Neural progenitor cell (in vitro differentiated cells): Measurements from ENCODE around the gene MACROD2. TPM values are rescaled to one million over a fixed set of nuclear protein-coding genes. Genes with fewer than 3 reads are reported as not detected.

Experiments
- DNase-seq: peaks from one replicate; pipeline ENCODE4 v3.0.0-alpha.2; 2016; ENCODE audit warnings: low spot score
- H2AFZ ChIP-seq: fragments of 200-600 bp; sonication (generic); replicated peaks from 2 replicates; pipeline ENCODE4 v1.6.1; 2016; ENCODE audit warnings: antibody characterized with exemption
- H3F3A ChIP-seq: fragments of 200-600 bp; sonication (generic); 2 replicates; pipeline ENCODE4 v1.6.1; 2016; ENCODE audit warnings: antibody characterized with exemption, low read depth
- H3K27ac ChIP-seq: fragments of 200-600 bp; sonication (generic); 2 replicates; pipeline ENCODE4 v1.5.1; 2016; ENCODE audit warnings: mild to moderate bottlenecking
- H3K27me3 ChIP-seq: fragments of 200-600 bp; sonication (generic); 2 replicates; pipeline ENCODE4 v1.6.1; 2016; ENCODE audit warnings: mild to moderate bottlenecking, moderate library complexity
- H3K36me3 ChIP-seq: fragments of 200-600 bp; sonication (generic); 2 replicates; pipeline ENCODE4 v1.5.1; 2016
- H3K4me1 ChIP-seq: fragments of 200-600 bp; sonication (generic); 2 replicates; pipeline ENCODE4 v1.6.1; 2016; ENCODE audit warnings: mixed run types
- H3K4me2 ChIP-seq: fragments of 200-600 bp; sonication (generic); 2 replicates; pipeline ENCODE4 v1.6.1; 2016
- H3K4me3 ChIP-seq: fragments of 200-600 bp; sonication (generic); 2 replicates; pipeline ENCODE4 v1.5.1; 2016
- H3K79me2 ChIP-seq: fragments of 200-600 bp; sonication (generic); 2 replicates; pipeline ENCODE4 v1.6.1; 2016; ENCODE audit warnings: low read depth
- H3K9ac ChIP-seq: fragments of 200-600 bp; sonication (generic); 2 replicates; pipeline ENCODE4 v1.6.1; 2016
- H3K9me3 ChIP-seq: fragments of 200-600 bp; sonication (generic); 2 replicates; pipeline ENCODE4 v1.5.1; 2016; ENCODE audit warnings: low read depth
- H4K20me1 ChIP-seq: fragments of 200-600 bp; sonication (generic); 2 replicates; pipeline ENCODE4 v1.6.1; 2016; ENCODE audit warnings: low read depth
- H3K27ac Mint-ChIP-seq: 3 replicates; pipeline ENCODE4 v1.8.0; 2021; ENCODE audit warnings: mixed read lengths
- H3K27me3 Mint-ChIP-seq: 2 replicates; pipeline ENCODE4 v1.8.0; 2022; ENCODE audit warnings: low read depth, mild to moderate bottlenecking, inconsistent platforms, moderate library complexity, mixed read lengths; ENCODE audit not compliant: insufficient read depth
- H3K36me3 Mint-ChIP-seq: 3 replicates; pipeline ENCODE4 v1.8.0; 2021; ENCODE audit warnings: mixed read lengths
- H3K4me1 Mint-ChIP-seq: 3 replicates; pipeline ENCODE4 v1.8.0; 2021; ENCODE audit warnings: mixed read lengths
- H3K4me3 Mint-ChIP-seq: 3 replicates; pipeline ENCODE4 v1.8.0; 2021; ENCODE audit warnings: mild to moderate bottlenecking, moderate library complexity, mixed read lengths
- H3K9me3 Mint-ChIP-seq: 3 replicates; pipeline ENCODE4 v1.8.0; 2020; ENCODE audit warnings: mixed read lengths
- CTCF ChIP-seq: fragments of 200-600 bp; sonication (generic); IDR thresholded peaks from 2 replicates; pipeline ENCODE4 v1.5.1; 2017; ENCODE audit warnings: antibody characterized with exemption, mild to moderate bottlenecking
- EZH2 ChIP-seq: fragments of 200-600 bp; sonication (generic); IDR thresholded peaks from 2 replicates; pipeline ENCODE4 v1.6.1; 2017; ENCODE audit warnings: antibody characterized with exemption, mild to moderate bottlenecking, moderate library complexity
- EZH2phosphoT487 ChIP-seq: fragments of 200-600 bp; sonication (generic); IDR thresholded peaks from 2 replicates; pipeline ENCODE4 v1.6.1; 2017; ENCODE audit warnings: antibody characterized with exemption
- total RNA-seq: library from RNA; depleted of rRNA; stranded (reverse); fragments of >200 nt; gene quantifications from 2 replicates; pipeline ENCODE4 v1.2.3, GENCODE V29; 2015; ENCODE audit warnings: low replicate concordance

Gene MACROD2
- total RNA-seq, 1 donor from 2014 or later = 11.9 TPM

GRCh38 chr20:14494355-14494754 lies 499.0 kb downstream of the MACROD2 start:
- H3F3A ChIP-seq = no peaks in the 10 kb centered on the region
- Mint-ChIP-seq H3K4me3 (no peak overlapping the region), H3K27ac (no peak overlapping the region), H3K4me1 (peaks cover 27% of the 10 kb centered on the region), H3K36me3 (no peaks in the 10 kb centered on the region), H3K27me3 (peaks cover 5% of the 10 kb centered on the region), H3K9me3 (no peaks in the 10 kb centered on the region)
- H2AFZ ChIP-seq = no peak overlapping the region
- no peaks in the 10 kb centered on the region for H3K79me2 ChIP-seq
- H3K4me2 ChIP-seq = no peak overlapping the region
- no peak overlapping the region for H3K4me3 ChIP-seq
- H3K9ac ChIP-seq = no peak overlapping the region
- no peaks in the 10 kb centered on the region for H4K20me1 ChIP-seq
- no peaks in the 10 kb centered on the region for H3K9me3 ChIP-seq
- peaks cover 9% of the 10 kb centered on the region for H3K4me1 ChIP-seq
- H3K27ac ChIP-seq = no peak overlapping the region
- DNase-seq = no peak
- H3K27me3 ChIP-seq = no peaks in the 10 kb centered on the region
- TF ChIP-seq EZH2 (no peak), CTCF (no peak), EZH2phosphoT487 (no peak)
- H3K36me3 ChIP-seq = no peaks in the 10 kb centered on the region

GRCh38 chr20:14495066-14495465 lies 499.8 kb downstream of the MACROD2 start:
- peaks cover 9% of the 10 kb centered on the region for H3K4me1 ChIP-seq
- Mint-ChIP-seq H3K9me3 (no peaks in the 10 kb centered on the region), H3K27me3 (peaks cover 5% of the 10 kb centered on the region), H3K4me1 (peaks cover 31% of the 10 kb centered on the region), H3K36me3 (no peaks in the 10 kb centered on the region), H3K4me3 (no peak overlapping the region), H3K27ac (no peak overlapping the region)
- no peaks in the 10 kb centered on the region for H4K20me1 ChIP-seq
- TF ChIP-seq CTCF (no peak), EZH2phosphoT487 (no peak), EZH2 (no peak)
- no peak overlapping the region for H3K4me2 ChIP-seq
- no peak for DNase-seq
- no peak overlapping the region for H3K4me3 ChIP-seq
- no peaks in the 10 kb centered on the region for H3K36me3 ChIP-seq
- H3K27me3 ChIP-seq = no peaks in the 10 kb centered on the region
- no peaks in the 10 kb centered on the region for H3F3A ChIP-seq
- no peak overlapping the region for H3K9ac ChIP-seq
- no peaks in the 10 kb centered on the region for H3K9me3 ChIP-seq
- no peak overlapping the region for H3K27ac ChIP-seq
- H2AFZ ChIP-seq = no peak overlapping the region
- H3K79me2 ChIP-seq = no peaks in the 10 kb centered on the region

GRCh38 chr20:14497004-14497403 lies 501.7 kb downstream of the MACROD2 start:
- no peaks in the 10 kb centered on the region for H3K9me3 ChIP-seq
- no peaks in the 10 kb centered on the region for H4K20me1 ChIP-seq
- H3K27ac ChIP-seq = no peak overlapping the region
- peaks cover 9% of the 10 kb centered on the region for H3K4me1 ChIP-seq
- H3K4me1 Mint-ChIP-seq = peaks cover 31% of the 10 kb centered on the region
- H3K36me3 Mint-ChIP-seq = no peaks in the 10 kb centered on the region
- no peak overlapping the region for H2AFZ ChIP-seq
- H3K36me3 ChIP-seq = no peaks in the 10 kb centered on the region
- no peaks in the 10 kb centered on the region for H3K9me3 Mint-ChIP-seq
- peaks cover 5% of the 10 kb centered on the region for H3K27me3 Mint-ChIP-seq
- no peak for DNase-seq
- H3K9ac ChIP-seq = no peak overlapping the region
- H3K4me3 ChIP-seq = no peak overlapping the region
- H3F3A ChIP-seq = no peaks in the 10 kb centered on the region
- no peak overlapping the region for H3K4me3 Mint-ChIP-seq
- H3K79me2 ChIP-seq = no peaks in the 10 kb centered on the region
- no peak overlapping the region for H3K4me2 ChIP-seq
- no peak for TF ChIP-seq CTCF
- H3K27me3 ChIP-seq = no peaks in the 10 kb centered on the region
- no peak overlapping the region for H3K27ac Mint-ChIP-seq

- Mint-ChIP-seq H3K27ac (peak overlapping the region; percentile 96), H3K4me3 (no peak overlapping the region), H3K27me3 (peaks cover 5% of the 10 kb centered on the region), H3K9me3 (no peaks in the 10 kb centered on the region), H3K36me3 (no peaks in the 10 kb centered on the region), H3K4me1 (peaks cover 29% of the 10 kb centered on the region)
- Histone ChIP-seq H3K9me3 (no peaks in the 10 kb centered on the region), H2AFZ (peak overlapping the region; percentile 74), H3K4me3 (no peak overlapping the region), H3K79me2 (no peaks in the 10 kb centered on the region), H3K36me3 (no peaks in the 10 kb centered on the region), H3K27me3 (no peaks in the 10 kb centered on the region), H3K27ac (peak overlapping the region; percentile 15), H3K9ac (no peak overlapping the region), H3F3A (no peaks in the 10 kb centered on the region), H4K20me1 (no peaks in the 10 kb centered on the region), H3K4me1 (peaks cover 9% of the 10 kb centered on the region), H3K4me2 (no peak overlapping the region)
- DNase-seq = peak; percentile 57
- TF ChIP-seq EZH2 (no peak), CTCF (no peak), EZH2phosphoT487 (no peak)
Observed at GRCh38 chr20:14498772-14499171, 503.5 kb downstream of the MACROD2 start.
